ENCODE results near the gene DDA1. TPM values are rescaled to one million over a fixed set of nuclear protein-coding genes. Genes with fewer than 3 reads are reported as not detected.

The DDA1 gene
- total RNA-seq, 1 experiment from 2014 or later: 87.9 TPM

- no peak overlapping the region for H3K9ac ChIP-seq (ENCODE audit: low read length)
- H2AFZ ChIP-seq (ENCODE audit: low read length): no peak overlapping the region
- intact Hi-C loops (cut with micrococcal nuclease): no loop called here
- BruUV-seq (replicated peaks): no TSS peak
- ChIA-PET CTCF (no interaction called here), POLR2A (ENCODE audit: unreplicated experiment) (interaction anchor here (2.0 kb wide), 1 partner anchor 23 kb away, joined by 11 read pairs; the partner anchor contains the start of gene DDA1)
- H4K20me1 ChIP-seq (ENCODE audit: low read length): no peaks in the 10 kb centered on the region
- no peaks in the 10 kb centered on the region for H3K9me2 ChIP-seq (replicated peaks; ENCODE audit: low read length)
- H3K27ac ChIP-seq (ENCODE audit: low read length): no peak overlapping the region
- ATAC-seq (no peak), DNase-seq (peak; percentile 76)
- H3K4me2 ChIP-seq (ENCODE audit: low read length): no peak overlapping the region
- TF ChIP-seq CTCF (conservative IDR thresholded peaks at IDR 0.05; ENCODE audit: low read depth, low read length): no peak
- TF ChIP-seq EZH2 (IDR thresholded peaks at IDR 0.05; ENCODE audit: low read length, unreplicated experiment): no peak
- H3K36me3 ChIP-seq (ENCODE audit: low read depth, low read length): peaks cover 6% of the 10 kb centered on the region
- H3K4me3 ChIP-seq (ENCODE audit: low read length): no peak overlapping the region
- H3K4me1 ChIP-seq (ENCODE audit: insufficient read depth, low read length): peaks cover 10% of the 10 kb centered on the region
- peaks cover 5% of the 10 kb centered on the region for H3K79me2 ChIP-seq (ENCODE audit: low read length)
- no peaks in the 10 kb centered on the region for H3K27me3 ChIP-seq (ENCODE audit: low read length)
- no peaks in the 10 kb centered on the region for H3K9me3 ChIP-seq (ENCODE audit: low read length)
- H3F3A ChIP-seq (ENCODE audit: low read length, unreplicated experiment): no peaks in the 10 kb centered on the region
Observed at GRCh38 chr19:17332677-17333581, 23.6 kb downstream of the DDA1 start.

- Histone ChIP-seq H4K20me1 (ENCODE audit: low read length) (no peaks in the 10 kb centered on the region), H2AFZ (ENCODE audit: low read length) (peak overlapping the region; percentile 78), H3K9me2 (replicated peaks; ENCODE audit: low read length) (no peaks in the 10 kb centered on the region), H3K36me3 (ENCODE audit: low read depth, low read length) (peaks cover 8% of the 10 kb centered on the region), H3K4me2 (ENCODE audit: low read length) (peak overlapping the region; percentile 93), H3F3A (ENCODE audit: low read length, unreplicated experiment) (no peaks in the 10 kb centered on the region), H3K9ac (ENCODE audit: low read length) (peak overlapping the region; percentile 85), H3K79me2 (ENCODE audit: low read length) (peaks cover 14% of the 10 kb centered on the region), H3K4me1 (ENCODE audit: insufficient read depth, low read length) (peaks cover 18% of the 10 kb centered on the region), H3K27ac (ENCODE audit: low read length) (peak overlapping the region; percentile 58), H3K9me3 (ENCODE audit: low read length) (no peaks in the 10 kb centered on the region), H3K4me3 (ENCODE audit: low read length) (peak overlapping the region; percentile 93), H3K27me3 (ENCODE audit: low read length) (no peaks in the 10 kb centered on the region)
- POLR2A ChIA-PET (ENCODE audit: unreplicated experiment): interaction anchor here (0.6 to 2.0 kb wide), 2 partner anchors 24 to 86 kb away, joined by 3 to 11 read pairs; partner anchors contain the start of genes DDA1 and MVB12A
- DNase-seq (peak; percentile 88), ATAC-seq (peak; percentile 42)
- BruUV-seq (replicated peaks): no TSS peak
- intact Hi-C loops (cut with micrococcal nuclease): loop anchor here (1.0 kb wide), 2 partner anchors 25 to 29 kb away; partner anchors contain the start of genes DDA1 and MRPL34
- TF ChIP-seq EZH2 (IDR thresholded peaks at IDR 0.05; ENCODE audit: low read length, unreplicated experiment) (no peak), EZH2phosphoT487 (IDR thresholded peaks at IDR 0.05; ENCODE audit: borderline replicate concordance, low read length) (no peak), CTCF (conservative IDR thresholded peaks at IDR 0.05; ENCODE audit: low read depth, low read length) (no peak; the same call in 1 of the 2 replicates)
- CTCF ChIA-PET: no interaction called here
Observed at GRCh38 chr19:17333611-17334413, 24.4 kb downstream of the DDA1 start.
